ENCODE measurements around the gene ERC1. TPM values are rescaled to one million over a fixed set of nuclear protein-coding genes. Genes with fewer than 3 reads are reported as not detected.

The ERC1 gene
- total and polyA plus RNA-seq, 9 of the 15 experiments (the other 6 are each of a cell fraction or from before 2014, with no cell fraction given) = 0.74 to 11.8 (median 4.8) TPM

DNA sequence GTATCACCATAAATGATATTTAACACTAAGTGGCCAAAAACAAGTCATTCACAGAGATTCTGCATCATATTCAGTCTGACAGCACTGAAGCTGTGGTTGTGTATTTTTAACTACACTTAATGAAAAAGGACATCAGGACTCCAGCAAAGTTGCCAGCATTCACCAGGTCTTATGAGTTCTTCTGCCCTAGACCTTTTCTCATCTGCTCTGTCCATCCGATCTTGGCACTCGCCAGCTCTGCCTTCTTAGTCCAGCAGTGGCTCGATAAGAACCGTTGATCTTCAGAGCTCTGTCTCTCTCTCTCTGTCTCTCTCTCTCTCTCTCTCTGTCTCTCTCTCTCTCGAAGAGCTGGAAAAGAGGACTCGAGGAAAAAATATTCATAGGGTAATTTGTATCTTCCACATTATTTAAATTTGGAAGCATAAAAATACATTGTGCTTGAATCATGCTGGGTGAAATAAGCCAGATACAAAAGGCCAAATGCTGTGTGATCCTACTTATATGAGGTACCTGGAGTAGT is 371.2 kb downstream of the ERC1 start:
- in situ Hi-C loops (cut with MboI) (no loop called here), intact Hi-C loops (cut with micrococcal nuclease) (no loop called here)
- Histone ChIP-seq H3K4me3 (no peak overlapping the region), H4K20me1 (replicated peaks; ENCODE audit: control insufficient read depth, insufficient read depth, low read length) (no peaks in the 10 kb centered on the region), H3K27me3 (ENCODE audit: control insufficient read depth in 2 of 2, insufficient read depth in 2 of 2, low read length in 2 of 2) (no peaks in the 10 kb centered on the region), H3K9me3 (replicated peaks; ENCODE audit: control insufficient read depth, insufficient read depth, low read depth, low read length) (no peaks in the 10 kb centered on the region), H3K27ac (ENCODE audit: extremely low read depth, low read depth, low read length) (no peak overlapping the region), H3K9me1 (ENCODE audit: control insufficient read depth, insufficient read depth, low read length) (no peaks in the 10 kb centered on the region), H2AFZ (ENCODE audit: low read depth, low read length) (no peak overlapping the region), H3K9ac (ENCODE audit: insufficient read depth in 1 of 2, low read depth in 2 of 2, low read length in 2 of 2) (no peak overlapping the region), H3K4me2 (ENCODE audit: insufficient read depth, low read length) (no peak overlapping the region), H3K79me2 (ENCODE audit: control insufficient read depth, insufficient read depth, low read length) (no peaks in the 10 kb centered on the region), H3K4me1 (replicated peaks in 1 of 2; ENCODE audit: control insufficient read depth in 2 of 2, insufficient read depth in 2 of 2, low read length in 2 of 2) (peaks cover 0 to 7% of the 10 kb centered on the region in 2 experiments; a peak in 1 of 5 replicates), H3K36me3 (ENCODE audit: control insufficient read depth, insufficient read depth, low read length) (no peaks in the 10 kb centered on the region)
- DNase-seq (ENCODE audit: extremely low read depth in 1 of 4, low spot score in 3 of 4) (no peak), ATAC-seq (no peak; the same call in 2 of the 3 replicates), FAIRE-seq (no peak)
- ChIA-PET CTCF (ENCODE audit: low intra/inter-chr PET ratio) (no interaction called here), POLR2A (interaction anchor here (0.6 kb wide), 1 partner anchor 56 kb away, joined by 3 read pairs; no protein-coding TSS in a partner anchor)
- BruUV-seq (replicated peaks) = no TSS peak
- WGBS (ENCODE audit: insufficient coverage, low coverage, missing lambda C conversion rate) = 25% methylated on average over 4 of the region's 6 CpGs
- TF ChIP-seq ETV6 (IDR thresholded peaks at IDR 0.05; ENCODE audit: borderline replicate concordance in 1 of 2, low read depth in 2 of 2, low read length in 1 of 2) (no peak), ETV6 (CRISPR knock-in tag; IDR thresholded peaks at IDR 0.05; ENCODE audit: borderline replicate concordance) (no peak), SMAD4 (CRISPR knock-in tag; conservative IDR thresholded peaks at IDR 0.05) (no peak), U2AF2 (optimal IDR thresholded peaks at IDR 0.05; ENCODE audit: low read depth, low read length) (no peak), HBP1 (CRISPR knock-in tag; IDR thresholded peaks at IDR 0.05) (no peak)

Measured in K562 (cell line).